A549 (cell line): ENCODE results near the gene ACSBG1. TPM values are rescaled to one million over a fixed set of nuclear protein-coding genes. Genes with fewer than 3 reads are reported as not detected.
A peak's percentile ranks its signal among the peaks of the same experiment; 100 is the strongest.

Experiments
- ATAC-seq, 2 experiments: fragments of 200-7000 bp in 1 of 2; fragments of >200 bp in 1 of 2; cut with Nextera tagmentation in 1 of 2; cut with Tn5 transposase in 1 of 2; 3 replicates each; pipeline versions ENCODE4 v1.8.0 to v1.9.1; 2018 to 2020; ENCODE audit warnings: mild to moderate bottlenecking in 1 of 2, moderate library complexity in 1 of 2
- CTCF ChIA-PET: fragments of 300-600 bp; sonication (Branson Sonifier 250); formaldehyde crosslinking; extraction: SDS; loops from one replicate; lab custom pipeline; 2021; ENCODE audit warnings: antibody characterized with exemption, inconsistent platforms; lab: Yijun Ruan, JAX
- POLR2A ChIA-PET: fragments of 350-600 bp; formaldehyde crosslinking; extraction: SDS; loops from one replicate; lab custom pipeline; 2021; ENCODE audit warnings: antibody characterized with exemption, inconsistent platforms; lab: Yijun Ruan, JAX
- DNase-seq, 2 experiments: peaks; one replicate each; pipeline versions ENCODE4 v3.0.0 to v3.0.0-alpha.2; 2011 to 2016; ENCODE audit warnings: low read depth in 1 of 2, low spot score in 1 of 2
- FAIRE-seq: peaks from 2 replicates; lab custom pipeline; 2011; peaks lifted over from hg19 to GRCh38; lab: Jason Lieb, UNC
- H3K27ac ChIP-seq, 2 experiments: fragments of >200 bp; sonication (Bioruptor Twin); formaldehyde crosslinking; 3 replicates each; pipeline ENCODE4 v1.5.1; 2016 to 2017
- H3K4me1 ChIP-seq: fragments of >200 bp; sonication (Bioruptor Twin); formaldehyde crosslinking; 3 replicates; pipeline ENCODE4 v1.6.1; 2016
- H3K4me2 ChIP-seq: fragments of >200 bp; sonication (Bioruptor Twin); formaldehyde crosslinking; 3 replicates; pipeline ENCODE4 v1.6.1; 2016
- H3K4me3 ChIP-seq: fragments of >200 bp; sonication (Bioruptor Twin); formaldehyde crosslinking; 3 replicates; pipeline ENCODE4 v1.5.1; 2016
- H3K9me3 ChIP-seq: fragments of >200 bp; sonication (Bioruptor Twin); formaldehyde crosslinking; 3 replicates; pipeline ENCODE4 v1.6.1; 2016
- ATOH8 ChIP-seq: fragments of 250-450 bp; sonication (Bioruptor Pico); IDR thresholded peaks from 2 replicates; pipeline ENCODE4 v1.5.0; 2020; ENCODE audit warnings: low read depth, mild to moderate bottlenecking, moderate library complexity
- BHLHE40 ChIP-seq: IDR thresholded peaks from 2 replicates; pipeline ENCODE4 v1.6.1; 2012; ENCODE audit warnings: low read depth, low read length, inconsistent platforms
- CBX2 ChIP-seq: fragments of 200-600 bp; sonication (generic); IDR thresholded peaks from 2 replicates; pipeline ENCODE4 v1.6.1; 2016; ENCODE audit warnings: low read depth, mild to moderate bottlenecking, borderline replicate concordance
- CEBPB ChIP-seq, 2 experiments: fragments of >200 bp in 1 of 2; sonication (Bioruptor Twin) in 1 of 2; formaldehyde crosslinking in 1 of 2; IDR thresholded peaks; 2 replicates each; pipeline ENCODE4 v1.6.1; 2012 to 2016
- CHD2 ChIP-seq: fragments of 150-350 bp; IDR thresholded peaks from 2 replicates; pipeline ENCODE4 v1.6.1; 2014; ENCODE audit warnings: low read length; ENCODE audit not compliant: partially characterized antibody
- CHD4 ChIP-seq: fragments of 200-600 bp; sonication (generic); IDR thresholded peaks from 2 replicates; pipeline ENCODE4 v1.6.1; 2016; ENCODE audit warnings: antibody characterized with exemption, mild to moderate bottlenecking, borderline replicate concordance
- EHF ChIP-seq: fragments of 250-450 bp; sonication (Bioruptor Pico); IDR thresholded peaks from 2 replicates; pipeline ENCODE4 v1.5.0; 2020; ENCODE audit warnings: mild to moderate bottlenecking
- EHMT2 ChIP-seq: fragments of 200-600 bp; sonication (generic); IDR thresholded peaks from 2 replicates; pipeline ENCODE4 v1.6.1; 2016; ENCODE audit warnings: antibody characterized with exemption, low read depth, mild to moderate bottlenecking, moderate library complexity
- ESRRA ChIP-seq: fragments of 150-350 bp; IDR thresholded peaks from 2 replicates; pipeline ENCODE4 v1.6.1; 2014; ENCODE audit warnings: mild to moderate bottlenecking, low read length, borderline replicate concordance
- FOSL2 ChIP-seq, 2 experiments: fragments of 450-650 bp in 1 of 2; fragments of >200 bp in 1 of 2; sonication (Bioruptor Twin) in 1 of 2; formaldehyde crosslinking; IDR thresholded peaks; 2 replicates each; pipeline versions ENCODE4 v1.5.0 to v1.6.1; 2016 to 2020; ENCODE audit warnings: mild to moderate bottlenecking in 1 of 2, moderate library complexity in 1 of 2
- GATA3 ChIP-seq: IDR thresholded peaks from 2 replicates; pipeline ENCODE4 v1.6.1; 2012; ENCODE audit warnings: borderline replicate concordance
- HES2 ChIP-seq: fragments of >200 bp; sonication (Bioruptor Twin); formaldehyde crosslinking; IDR thresholded peaks from 2 replicates; pipeline ENCODE4 v1.6.1; 2016
- HEYL ChIP-seq: fragments of 250-450 bp; sonication (Bioruptor Pico); IDR thresholded peaks from 2 replicates; pipeline ENCODE4 v1.8.0; 2021; ENCODE audit warnings: mild to moderate bottlenecking, moderate library complexity
- HOXA7 ChIP-seq: fragments of 250-450 bp; sonication (Bioruptor Pico); IDR thresholded peaks from 2 replicates; pipeline ENCODE4 v1.5.0; 2020; ENCODE audit warnings: mild to moderate bottlenecking, moderate library complexity
- HOXB13 ChIP-seq: fragments of 250-450 bp; sonication (Bioruptor Pico); IDR thresholded peaks from 2 replicates; pipeline ENCODE4 v1.5.0; 2020; ENCODE audit warnings: low read depth, mild to moderate bottlenecking, moderate library complexity
- JUN ChIP-seq, 2 experiments: fragments of >200 bp; sonication (Bioruptor Twin); formaldehyde crosslinking; IDR thresholded peaks; 2 replicates in 1 of 2; 3 replicates in 1 of 2; pipeline ENCODE4 v1.6.1; 2016 to 2017
- JUNB ChIP-seq: fragments of >200 bp; sonication (Bioruptor Twin); formaldehyde crosslinking; IDR thresholded peaks from 2 replicates; pipeline ENCODE4 v1.6.1; 2016
- MYC ChIP-seq: IDR thresholded peaks from 2 replicates; pipeline ENCODE4 v1.6.1; 2012; ENCODE audit warnings: mild to moderate bottlenecking, inconsistent platforms, low read length, improper control_type of control experiment, borderline replicate concordance
- POLR2A ChIP-seq: IDR thresholded peaks from 2 replicates; pipeline ENCODE4 v1.6.1; 2012; ENCODE audit warnings: mild to moderate bottlenecking, low read length
- RAD21 ChIP-seq, 2 experiments: fragments of >200 bp in 1 of 2; sonication (Bioruptor Twin) in 1 of 2; formaldehyde crosslinking in 1 of 2; IDR thresholded peaks in 1 of 2; conservative IDR thresholded peaks in 1 of 2; 2 replicates in 1 of 2; 3 replicates in 1 of 2; pipeline ENCODE4 v1.6.1; 2012 to 2018; ENCODE audit warnings: inconsistent platforms in 1 of 2
- RARB ChIP-seq: fragments of 250-450 bp; sonication (Bioruptor Pico); IDR thresholded peaks from 2 replicates; pipeline ENCODE4 v1.8.0; 2021; ENCODE audit warnings: mild to moderate bottlenecking, moderate library complexity
- RCOR1 ChIP-seq: fragments of 150-350 bp; IDR thresholded peaks from 2 replicates; pipeline ENCODE4 v1.6.1; 2014; ENCODE audit warnings: antibody characterized with exemption, low read length, low read depth
- RFX5 ChIP-seq: fragments of 450-650 bp; IDR thresholded peaks from 2 replicates; pipeline ENCODE4 v1.7.1; 2014; ENCODE audit warnings: antibody characterized with exemption, mild to moderate bottlenecking, moderate library complexity
- SREBF2 ChIP-seq: fragments of 450-650 bp; IDR thresholded peaks from 2 replicates; pipeline ENCODE4 v1.6.1; 2014; ENCODE audit warnings: mild to moderate bottlenecking, moderate library complexity
- TFCP2L1 ChIP-seq: fragments of 250-450 bp; sonication (Bioruptor Pico); IDR thresholded peaks from 2 replicates; pipeline ENCODE4 v1.5.0; 2021; ENCODE audit warnings: mild to moderate bottlenecking
- USF2 ChIP-seq: fragments of 450-650 bp; IDR thresholded peaks from 2 replicates; pipeline ENCODE4 v1.6.1; 2014; ENCODE audit warnings: antibody characterized with exemption
- ZFP36 ChIP-seq: fragments of 450-650 bp; IDR thresholded peaks from 2 replicates; pipeline ENCODE4 v1.6.1; 2014; ENCODE audit warnings: borderline replicate concordance; ENCODE audit not compliant: partially characterized antibody
- WGBS: methylation state at CpG from one replicate; pipeline ENCODE4 v1.1.6; 2017; ENCODE audit errors: missing lambda C conversion rate; 5-methylcytosine and 5-hydroxymethylcytosine counted together
- polyA plus RNA-seq, 4 experiments: library from polyadenylated mRNA; depleted of rRNA in 3 of 4; stranded (reverse); fragments of >200 nt; fragmentation: RNase III in 1 of 4; extraction: RNeasy Plus Mini Kit Qiagen cat#74134 plus additional on column Dnase treatment in 1 of 4; gene quantifications; 2 replicates in 3 of 4; 3 replicates in 1 of 4; pipeline ENCODE4 v1.2.3, GENCODE V29; 2011 to 2017
- TF ChIP-seq, protein P1 (sequence below): IDR thresholded peaks from 2 replicates; pipeline ENCODE4 v1.6.1; 2012
- TF ChIP-seq, protein P2 (sequence below): fragments of 150-350 bp; IDR thresholded peaks from 2 replicates; pipeline ENCODE4 v1.6.1; 2014; ENCODE audit warnings: low read depth, mild to moderate bottlenecking, low read length
- TF ChIP-seq, protein P3 (sequence below): fragments of >200 bp; sonication (Bioruptor Twin); formaldehyde crosslinking; IDR thresholded peaks from 3 replicates; pipeline ENCODE4 v1.5.1; 2016
- TF ChIP-seq, protein P4 (sequence below): IDR thresholded peaks from 2 replicates; pipeline ENCODE4 v1.6.1; 2012

Gene ACSBG1
- polyA plus RNA-seq, 2 of the 4 experiments (the other 2 are of a cell fraction), result 0.15 to 0.21 TPM

DNA sequence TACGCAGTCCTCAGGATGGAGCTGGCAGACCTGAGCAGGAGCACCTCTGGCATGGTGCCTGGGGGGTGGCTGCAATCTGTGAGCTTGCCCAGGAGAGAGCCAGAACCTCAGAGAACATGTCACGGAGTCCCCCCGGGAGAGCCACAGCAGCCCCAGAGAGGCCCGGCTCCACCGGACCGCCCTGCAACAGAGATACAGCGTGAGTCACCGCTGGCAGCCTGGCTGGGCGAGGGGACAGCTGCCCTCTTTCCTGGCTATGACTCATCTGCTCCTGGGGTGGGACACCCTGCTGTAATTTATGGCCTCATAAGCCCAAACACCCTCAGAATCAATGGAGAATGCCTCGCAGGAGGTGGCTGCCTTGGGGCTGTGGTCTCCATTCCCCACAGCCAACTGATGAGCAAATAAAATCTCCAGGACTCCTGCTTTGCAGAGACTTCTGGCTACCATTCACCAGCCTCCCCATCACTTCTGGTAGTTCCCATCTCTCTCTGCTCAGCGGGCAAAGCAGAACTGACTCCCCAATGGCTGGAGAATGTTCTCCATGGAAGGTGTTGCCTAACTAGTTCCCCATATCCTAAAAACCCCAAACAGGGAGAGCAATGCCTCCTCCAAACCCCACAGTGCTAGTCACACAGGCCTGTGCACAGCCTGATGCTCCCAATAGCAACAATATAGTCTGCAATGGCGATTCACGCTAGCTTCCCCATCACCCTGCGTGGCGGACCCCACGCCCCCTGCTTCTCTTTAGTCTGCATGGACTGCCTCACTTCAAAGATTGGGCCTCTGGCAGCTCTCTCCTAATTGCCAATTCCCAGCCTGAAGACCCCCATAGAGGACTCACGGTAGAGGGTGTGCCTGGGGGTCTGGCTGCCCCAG, 21.6 kb downstream of the ACSBG1 start:
- Histone ChIP-seq H3K4me1 (peaks cover 56% of the 10 kb centered on the region), H3K9me3 (no peaks in the 10 kb centered on the region), H3K4me2 (peak overlapping the region; percentile 60), H3K4me3 (no peak overlapping the region), H3K27ac (peak overlapping the region; percentile 52 to 69)
- 63% methylated on average over 10 of the region's 17 CpGs for WGBS
- DNase-seq, result peak; percentile 66 to 89
- CTCF ChIA-PET, result interaction anchor here (0.9 to 10.1 kb wide), 12 partner anchors 10 to 246 kb away, joined by 3 to 75 read pairs (median 4); no protein-coding TSS in a partner anchor
- POLR2A ChIA-PET, result no interaction called here
- ATAC-seq, result peak; percentile 82 to 88
- no peak for FAIRE-seq
- TF ChIP-seq, protein P1, sequence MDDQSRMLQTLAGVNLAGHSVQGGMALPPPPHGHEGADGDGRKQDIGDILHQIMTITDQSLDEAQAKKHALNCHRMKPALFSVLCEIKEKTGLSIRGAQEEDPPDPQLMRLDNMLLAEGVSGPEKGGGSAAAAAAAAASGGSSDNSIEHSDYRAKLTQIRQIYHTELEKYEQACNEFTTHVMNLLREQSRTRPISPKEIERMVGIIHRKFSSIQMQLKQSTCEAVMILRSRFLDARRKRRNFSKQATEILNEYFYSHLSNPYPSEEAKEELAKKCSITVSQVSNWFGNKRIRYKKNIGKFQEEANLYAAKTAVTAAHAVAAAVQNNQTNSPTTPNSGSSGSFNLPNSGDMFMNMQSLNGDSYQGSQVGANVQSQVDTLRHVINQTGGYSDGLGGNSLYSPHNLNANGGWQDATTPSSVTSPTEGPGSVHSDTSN, result peak; percentile 70; the same call in 1 of the 2 replicates
- TF ChIP-seq JUN (IDR thresholded peaks at IDR 0.05), result peak in 1 of 2 experiments; percentile 53; a peak in 1 of 5 replicates
- TF ChIP-seq CEBPB (IDR thresholded peaks at IDR 0.05), result no peak
- no peak for TF ChIP-seq RAD21 (conservative IDR thresholded peaks at IDR 0.05 in 1 of 2, IDR thresholded peaks at IDR 0.05 in 1 of 2)
- no peak for TF ChIP-seq HOXB13
- 0 out of 2 replicates have a peak, but pooled peaks have one; percentile 32 for TF ChIP-seq GATA3
- no peak for TF ChIP-seq SREBF2
- no peak for TF ChIP-seq HES2
- no peak for TF ChIP-seq RARB
- no peak for TF ChIP-seq RCOR1
- TF ChIP-seq, protein P2, sequence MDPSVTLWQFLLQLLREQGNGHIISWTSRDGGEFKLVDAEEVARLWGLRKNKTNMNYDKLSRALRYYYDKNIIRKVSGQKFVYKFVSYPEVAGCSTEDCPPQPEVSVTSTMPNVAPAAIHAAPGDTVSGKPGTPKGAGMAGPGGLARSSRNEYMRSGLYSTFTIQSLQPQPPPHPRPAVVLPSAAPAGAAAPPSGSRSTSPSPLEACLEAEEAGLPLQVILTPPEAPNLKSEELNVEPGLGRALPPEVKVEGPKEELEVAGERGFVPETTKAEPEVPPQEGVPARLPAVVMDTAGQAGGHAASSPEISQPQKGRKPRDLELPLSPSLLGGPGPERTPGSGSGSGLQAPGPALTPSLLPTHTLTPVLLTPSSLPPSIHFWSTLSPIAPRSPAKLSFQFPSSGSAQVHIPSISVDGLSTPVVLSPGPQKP, result no peak
- TF ChIP-seq USF2, result no peak
- no peak for TF ChIP-seq ESRRA
- TF ChIP-seq, protein P3, sequence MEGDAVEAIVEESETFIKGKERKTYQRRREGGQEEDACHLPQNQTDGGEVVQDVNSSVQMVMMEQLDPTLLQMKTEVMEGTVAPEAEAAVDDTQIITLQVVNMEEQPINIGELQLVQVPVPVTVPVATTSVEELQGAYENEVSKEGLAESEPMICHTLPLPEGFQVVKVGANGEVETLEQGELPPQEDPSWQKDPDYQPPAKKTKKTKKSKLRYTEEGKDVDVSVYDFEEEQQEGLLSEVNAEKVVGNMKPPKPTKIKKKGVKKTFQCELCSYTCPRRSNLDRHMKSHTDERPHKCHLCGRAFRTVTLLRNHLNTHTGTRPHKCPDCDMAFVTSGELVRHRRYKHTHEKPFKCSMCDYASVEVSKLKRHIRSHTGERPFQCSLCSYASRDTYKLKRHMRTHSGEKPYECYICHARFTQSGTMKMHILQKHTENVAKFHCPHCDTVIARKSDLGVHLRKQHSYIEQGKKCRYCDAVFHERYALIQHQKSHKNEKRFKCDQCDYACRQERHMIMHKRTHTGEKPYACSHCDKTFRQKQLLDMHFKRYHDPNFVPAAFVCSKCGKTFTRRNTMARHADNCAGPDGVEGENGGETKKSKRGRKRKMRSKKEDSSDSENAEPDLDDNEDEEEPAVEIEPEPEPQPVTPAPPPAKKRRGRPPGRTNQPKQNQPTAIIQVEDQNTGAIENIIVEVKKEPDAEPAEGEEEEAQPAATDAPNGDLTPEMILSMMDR, result no peak
- TF ChIP-seq FOSL2 (IDR thresholded peaks at IDR 0.05), result peak; percentile 91
- peak; percentile 95 for TF ChIP-seq FOSL2 (CRISPR knock-in tag; IDR thresholded peaks at IDR 0.05)
- no peak for TF ChIP-seq MYC
- TF ChIP-seq JUNB, result peak; percentile 75

GRCh38 chr15:78212008-78212407, 22.4 kb downstream of the ACSBG1 start:
- H3K4me1 ChIP-seq, result peaks cover 53% of the 10 kb centered on the region
- TF ChIP-seq EHMT2 (no peak), RFX5 (no peak), ATOH8 (CRISPR knock-in tag) (no peak), HEYL (CRISPR knock-in tag) (no peak), POLR2A (no peak), HOXA7 (CRISPR knock-in tag) (no peak), CBX2 (no peak), CEBPB (IDR thresholded peaks at IDR 0.05) (no peak), ZFP36 (no peak), EHF (CRISPR knock-in tag) (no peak), GATA3 (no peak), BHLHE40 (no peak), MYC (no peak), TFCP2L1 (no peak), JUN (IDR thresholded peaks at IDR 0.05) (no peak), CHD4 (no peak), RCOR1 (no peak), CHD2 (no peak)
- TF ChIP-seq, protein P4, sequence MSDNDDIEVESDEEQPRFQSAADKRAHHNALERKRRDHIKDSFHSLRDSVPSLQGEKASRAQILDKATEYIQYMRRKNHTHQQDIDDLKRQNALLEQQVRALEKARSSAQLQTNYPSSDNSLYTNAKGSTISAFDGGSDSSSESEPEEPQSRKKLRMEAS, result no peak
- ChIA-PET POLR2A (no interaction called here), CTCF (interaction anchor here (0.9 to 10.1 kb wide), 11 partner anchors 16 to 245 kb away, joined by 3 to 75 read pairs (median 4); no protein-coding TSS in a partner anchor)
- no peaks in the 10 kb centered on the region for H3K9me3 ChIP-seq
- 73% methylated on average over 10 of the region's 10 CpGs for WGBS
- DNase-seq (no peak), ATAC-seq (no peak), FAIRE-seq (no peak)
- no peak overlapping the region for H3K4me3 ChIP-seq
- H3K27ac ChIP-seq, result peak overlapping the region; percentile 51 to 69; a peak in 5 of 6 replicates
- H3K4me2 ChIP-seq, result peak overlapping the region; percentile 60
